Keratinocyte (primary cell): ENCODE results near the gene TSHZ2. TPM values are rescaled to one million over a fixed set of nuclear protein-coding genes. Genes with fewer than 3 reads are reported as not detected.

ENCODE experiments used
- DNase-seq: peaks from one replicate; pipeline ENCODE4 v3.0.0-alpha.2; 2011; ENCODE audit warnings: low read depth, missing footprints, low spot score
- FAIRE-seq: peaks from 2 replicates; lab custom pipeline; 2011; peaks lifted over from hg19 to GRCh38; lab: Jason Lieb, UNC
- H2AFZ ChIP-seq: 2 replicates; pipeline ENCODE4 v1.6.0; 2012; ENCODE audit warnings: low read length, control low read depth, inconsistent platforms; ENCODE audit not compliant: control insufficient read depth
- H3K27ac ChIP-seq: 2 replicates; pipeline ENCODE4 v1.5.1; 2011; ENCODE audit warnings: low read length; ENCODE audit not compliant: control insufficient read depth, insufficient read depth
- H3K27me3 ChIP-seq: 3 replicates; pipeline ENCODE4 v1.6.0; 2011; ENCODE audit warnings: low read length; ENCODE audit not compliant: control insufficient read depth, insufficient read depth; ENCODE audit errors: extremely low read depth
- H3K36me3 ChIP-seq, 2 experiments: 2 replicates in 1 of 2; 3 replicates in 1 of 2; pipeline ENCODE4 v1.5.1; 2011; ENCODE audit warnings: low read length in 2 of 2, mild to moderate bottlenecking in 1 of 2; ENCODE audit not compliant: control insufficient read depth in 2 of 2, insufficient read depth in 2 of 2; ENCODE audit errors: extremely low read depth in 1 of 2
- H3K4me1 ChIP-seq: 3 replicates; pipeline ENCODE4 v1.5.1; 2011; ENCODE audit warnings: low read length; ENCODE audit not compliant: control insufficient read depth, insufficient read depth; ENCODE audit errors: extremely low read depth
- H3K4me2 ChIP-seq: 3 replicates; pipeline ENCODE4 v1.6.0; 2011; ENCODE audit warnings: low read depth, low read length; ENCODE audit not compliant: control insufficient read depth, insufficient read depth; ENCODE audit errors: extremely low read depth
- H3K4me3 ChIP-seq, 3 experiments: fragments of 200-600 bp in 1 of 3; sonication (generic) in 1 of 3; 2 replicates in 2 of 3; 3 replicates in 1 of 3; pipeline ENCODE4 v1.5.1; 2011 to 2016; ENCODE audit warnings: low read length in 3 of 3, mild to moderate bottlenecking in 3 of 3, control low read depth in 2 of 3, inconsistent platforms in 1 of 3, low read depth in 1 of 3, mixed read lengths in 1 of 3, mixed run types in 1 of 3, moderate library complexity in 1 of 3; ENCODE audit not compliant: control insufficient read depth in 2 of 3, insufficient read depth in 2 of 3; ENCODE audit errors: extremely low read depth in 1 of 3
- H3K79me2 ChIP-seq: 2 replicates; pipeline ENCODE4 v1.6.0; 2012; ENCODE audit warnings: low read length; ENCODE audit not compliant: control insufficient read depth, insufficient read depth
- H3K9ac ChIP-seq: 3 replicates; pipeline ENCODE4 v1.6.0; 2011; ENCODE audit warnings: low read length; ENCODE audit not compliant: control insufficient read depth, insufficient read depth; ENCODE audit errors: extremely low read depth
- H3K9me1 ChIP-seq: 3 replicates; pipeline ENCODE4 v1.6.0; 2011; ENCODE audit warnings: low read length; ENCODE audit not compliant: control insufficient read depth, insufficient read depth; ENCODE audit errors: extremely low read depth
- H3K9me3 ChIP-seq: 2 replicates; pipeline ENCODE4 v1.5.1; 2012; ENCODE audit warnings: low read depth, low read length; ENCODE audit not compliant: control insufficient read depth
- H4K20me1 ChIP-seq: 3 replicates; pipeline ENCODE4 v1.6.0; 2011; ENCODE audit warnings: low read length; ENCODE audit not compliant: control insufficient read depth, insufficient read depth; ENCODE audit errors: extremely low read depth
- CTCF ChIP-seq, 3 experiments: IDR thresholded peaks in 1 of 3; conservative IDR thresholded peaks in 1 of 3; optimal IDR thresholded peaks in 1 of 3; 2 replicates in 2 of 3; 3 replicates in 1 of 3; pipeline versions ENCODE3 to v1.5.1; 2011; ENCODE audit warnings: low read length in 3 of 3, mild to moderate bottlenecking in 3 of 3, moderate library complexity in 2 of 3, control low read depth in 1 of 3, inconsistent platforms in 1 of 3; ENCODE audit not compliant: insufficient read depth in 2 of 3; ENCODE audit errors: extremely low read depth in 1 of 3
- EZH2 ChIP-seq: IDR thresholded peaks from one replicate; pipeline ENCODE4 v1.6.1; 2012; ENCODE audit warnings: inconsistent platforms, mild to moderate bottlenecking, low read length, moderate library complexity
- dilution Hi-C: fragments of 300-500 bp; cut with MboI; formaldehyde crosslinking; loops from one replicate; pipeline ENCODE4 v1.7.0; 2020; ENCODE audit warnings: low sequenced_read_pairs; ENCODE audit not compliant: extremely low pct_ligation_motif_present
- polyA plus RNA-seq, 5 experiments: library from polyadenylated mRNA; depleted of rRNA in 3 of 5; stranded (reverse) in 3 of 5; stranded (forward) in 1 of 5; unstranded in 1 of 5; fragments of >200 nt; gene quantifications; 1 replicate in 1 of 5; 2 replicates in 3 of 5; 3 replicates in 1 of 5; pipeline versions ENCODE4 v1.2.1 to v1.2.3, GENCODE V29; 2011 to 2012; ENCODE audit warnings: missing spikeins in 2 of 5, low read depth in 1 of 5, low replicate concordance in 1 of 5

The TSHZ2 gene
- polyA plus RNA-seq, 1 donor (not counting 4 experiments of a cell fraction or from before 2014, with no cell fraction given) = 1.1 TPM

- no peaks in the 10 kb centered on the region for H3K4me1 ChIP-seq
- H3K9me3 ChIP-seq = no peaks in the 10 kb centered on the region
- no peaks in the 10 kb centered on the region for H4K20me1 ChIP-seq
- H3K27ac ChIP-seq = no peak overlapping the region
- no peaks in the 10 kb centered on the region for H3K36me3 ChIP-seq
- no peak for FAIRE-seq
- no peaks in the 10 kb centered on the region for H3K9me1 ChIP-seq
- H2AFZ ChIP-seq = no peak overlapping the region
- DNase-seq = no peak
- dilution Hi-C loops = no loop called here
- no peaks in the 10 kb centered on the region for H3K27me3 ChIP-seq
- no peak overlapping the region for H3K4me2 ChIP-seq
- TF ChIP-seq EZH2 = no peak
- no peak for TF ChIP-seq CTCF (optimal IDR thresholded peaks at IDR 0.05 in 1 of 3, IDR thresholded peaks at IDR 0.05 in 1 of 3, conservative IDR thresholded peaks at IDR 0.05 in 1 of 3; ENCODE audit: extremely low read depth in 1 of 3, insufficient read depth in 2 of 3, low read length in 3 of 3)
- H3K9ac ChIP-seq = no peak overlapping the region
- no peak overlapping the region for H3K4me3 ChIP-seq
- H3K79me2 ChIP-seq = no peaks in the 10 kb centered on the region
Observed at GRCh38 chr20:53262365-53262764, 290.2 kb downstream of the TSHZ2 start.

DNA sequence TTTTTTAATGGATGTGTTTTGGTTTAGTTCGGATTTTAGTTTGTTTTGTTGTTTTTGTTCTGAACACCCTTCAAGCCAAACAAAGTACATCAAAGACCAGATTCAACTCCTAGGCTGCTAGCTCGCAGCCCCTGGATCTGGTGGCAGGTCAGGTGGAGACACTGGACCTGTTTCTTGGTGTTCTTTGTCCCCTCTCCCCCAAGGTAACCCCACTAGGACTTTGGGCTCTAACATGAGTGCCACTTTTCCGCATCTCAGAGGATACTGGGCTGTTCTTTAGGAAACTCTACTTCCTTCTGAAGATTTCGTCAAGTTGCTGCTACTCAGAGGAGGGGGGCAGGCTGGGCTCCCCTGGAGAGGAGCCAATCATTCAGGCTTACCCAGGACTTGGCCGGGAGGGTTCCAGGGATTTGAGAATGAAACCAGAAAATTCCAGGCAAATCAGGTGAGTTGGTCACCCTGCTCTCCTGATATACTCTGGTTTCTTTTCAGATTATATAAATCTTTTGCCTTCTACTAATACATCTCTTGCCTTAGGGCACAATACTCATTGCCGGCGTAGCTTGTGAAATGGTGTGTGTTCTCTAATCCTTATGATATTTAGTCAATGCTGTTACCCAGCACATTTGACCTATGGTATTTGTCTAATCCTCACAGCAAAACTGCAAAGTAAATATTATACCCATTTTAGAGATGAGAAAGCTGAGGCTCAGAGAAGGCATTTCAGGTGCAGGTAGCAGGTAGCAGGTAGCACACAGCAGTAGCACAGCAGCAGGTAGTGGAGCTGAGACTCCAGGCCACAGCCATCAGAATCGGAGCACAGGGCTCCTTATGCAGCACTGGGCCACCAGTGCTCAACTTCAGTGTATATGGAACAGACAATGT, 291.6 kb downstream of the TSHZ2 start:
- FAIRE-seq = no peak
- no peaks in the 10 kb centered on the region for H3K36me3 ChIP-seq
- no peak overlapping the region for H3K9ac ChIP-seq
- H3K27ac ChIP-seq = no peak overlapping the region
- H4K20me1 ChIP-seq = no peaks in the 10 kb centered on the region
- no peaks in the 10 kb centered on the region for H3K4me1 ChIP-seq
- DNase-seq = no peak
- no peak overlapping the region for H2AFZ ChIP-seq
- H3K9me1 ChIP-seq = no peaks in the 10 kb centered on the region
- no peaks in the 10 kb centered on the region for H3K27me3 ChIP-seq
- H3K9me3 ChIP-seq = no peaks in the 10 kb centered on the region
- H3K79me2 ChIP-seq = no peaks in the 10 kb centered on the region
- dilution Hi-C loops = no loop called here
- TF ChIP-seq EZH2 = no peak
- no peak for TF ChIP-seq CTCF (optimal IDR thresholded peaks at IDR 0.05 in 1 of 3, IDR thresholded peaks at IDR 0.05 in 1 of 3, conservative IDR thresholded peaks at IDR 0.05 in 1 of 3; ENCODE audit: extremely low read depth in 1 of 3, insufficient read depth in 2 of 3, low read length in 3 of 3)
- H3K4me3 ChIP-seq = no peak overlapping the region
- no peak overlapping the region for H3K4me2 ChIP-seq
